Ovary (tissue), 3 donors: ENCODE results near the gene ENPP6.

Experiments used
- EP300 ChIP-seq: sonication (generic); formaldehyde crosslinking; IDR thresholded peaks from one replicate; pipeline ENCODE4 v1.6.1; 2017; ENCODE audit warnings: antibody characterized with exemption
- POLR2A ChIP-seq: fragments of 450-650 bp; IDR thresholded peaks from one replicate; pipeline ENCODE4 v1.6.1; 2017; ENCODE audit warnings: antibody characterized with exemption, mild to moderate bottlenecking, moderate library complexity
- TF ChIP-seq, protein P1 (sequence below), 3 donors: fragments of 450-650 bp in 2 of 3; fragments of 200-600 bp in 1 of 3; IDR thresholded peaks; one replicate each; pipeline versions ENCODE4 v1.5.1 to v1.8.0; 2016 to 2022; ENCODE audit warnings: antibody characterized with exemption in 3 of 3, mild to moderate bottlenecking in 1 of 3
- donor health status: DM: no; HTN: no; CAD: no.

DNA sequence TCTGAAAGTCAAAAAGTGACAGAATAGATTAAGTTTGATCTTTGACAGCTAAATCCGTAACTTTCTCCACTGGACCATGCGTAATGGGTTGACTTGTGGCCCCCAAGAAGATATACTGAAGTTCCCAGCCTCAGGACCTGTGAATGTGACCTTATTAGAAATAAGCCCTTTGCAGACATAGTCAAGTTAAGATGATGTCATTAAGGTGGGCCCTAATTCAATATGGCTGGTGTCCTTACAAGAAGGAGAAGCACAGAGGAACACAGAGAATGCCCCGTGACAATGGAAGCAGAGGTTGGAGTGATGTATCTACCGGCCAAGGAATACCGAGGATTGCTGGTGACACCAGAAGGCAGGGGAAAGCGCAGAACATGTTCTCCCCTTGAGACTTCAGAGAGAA lies 14.4 kb downstream of the ENPP6 start:
- TF ChIP-seq, protein P1, sequence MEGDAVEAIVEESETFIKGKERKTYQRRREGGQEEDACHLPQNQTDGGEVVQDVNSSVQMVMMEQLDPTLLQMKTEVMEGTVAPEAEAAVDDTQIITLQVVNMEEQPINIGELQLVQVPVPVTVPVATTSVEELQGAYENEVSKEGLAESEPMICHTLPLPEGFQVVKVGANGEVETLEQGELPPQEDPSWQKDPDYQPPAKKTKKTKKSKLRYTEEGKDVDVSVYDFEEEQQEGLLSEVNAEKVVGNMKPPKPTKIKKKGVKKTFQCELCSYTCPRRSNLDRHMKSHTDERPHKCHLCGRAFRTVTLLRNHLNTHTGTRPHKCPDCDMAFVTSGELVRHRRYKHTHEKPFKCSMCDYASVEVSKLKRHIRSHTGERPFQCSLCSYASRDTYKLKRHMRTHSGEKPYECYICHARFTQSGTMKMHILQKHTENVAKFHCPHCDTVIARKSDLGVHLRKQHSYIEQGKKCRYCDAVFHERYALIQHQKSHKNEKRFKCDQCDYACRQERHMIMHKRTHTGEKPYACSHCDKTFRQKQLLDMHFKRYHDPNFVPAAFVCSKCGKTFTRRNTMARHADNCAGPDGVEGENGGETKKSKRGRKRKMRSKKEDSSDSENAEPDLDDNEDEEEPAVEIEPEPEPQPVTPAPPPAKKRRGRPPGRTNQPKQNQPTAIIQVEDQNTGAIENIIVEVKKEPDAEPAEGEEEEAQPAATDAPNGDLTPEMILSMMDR (IDR thresholded peaks at IDR 0.05) = no peak
- no peak for TF ChIP-seq POLR2A
- no peak for TF ChIP-seq EP300
